Measurements from ENCODE around the gene SEC16A. TPM values are rescaled to one million over a fixed set of nuclear protein-coding genes. Genes with fewer than 3 reads are reported as not detected.

SEC16A gene
- total RNA-seq, 1 donor from 2014 or later = 89.9 TPM

DNA sequence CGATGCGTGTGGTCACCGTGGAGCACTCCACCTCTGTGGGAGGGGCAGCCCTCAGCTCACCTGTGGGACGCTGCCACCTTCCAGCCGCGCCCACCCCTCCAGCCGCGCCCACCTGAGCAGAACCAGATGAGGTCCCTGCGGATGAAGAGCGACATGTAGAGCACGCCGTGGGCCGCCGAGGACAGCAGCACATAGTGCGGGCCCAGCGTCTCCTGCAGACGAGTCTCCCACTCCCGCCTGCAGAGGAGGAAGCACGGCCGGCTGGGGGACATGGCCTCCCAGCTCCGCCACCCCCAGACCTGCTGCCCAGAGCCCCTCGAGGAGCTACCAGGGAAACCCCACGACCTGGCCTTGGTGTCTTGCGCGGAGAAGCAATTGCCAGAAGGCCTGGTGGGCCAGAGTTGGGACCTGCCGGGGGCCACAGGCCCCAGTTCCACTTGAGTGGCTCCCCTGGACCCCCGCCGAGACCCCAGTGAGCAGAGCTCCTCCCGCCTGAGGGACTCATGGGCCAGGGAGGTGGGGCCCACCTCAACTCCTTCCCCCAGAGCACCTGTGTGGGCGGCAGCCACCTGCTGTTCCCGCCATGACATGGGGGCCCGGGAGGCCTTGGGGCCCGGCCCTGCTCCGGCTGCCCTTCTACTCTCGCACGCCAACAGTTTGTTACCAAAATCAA lies 49.7 kb downstream of the SEC16A start:
- TF ChIP-seq, protein P1, sequence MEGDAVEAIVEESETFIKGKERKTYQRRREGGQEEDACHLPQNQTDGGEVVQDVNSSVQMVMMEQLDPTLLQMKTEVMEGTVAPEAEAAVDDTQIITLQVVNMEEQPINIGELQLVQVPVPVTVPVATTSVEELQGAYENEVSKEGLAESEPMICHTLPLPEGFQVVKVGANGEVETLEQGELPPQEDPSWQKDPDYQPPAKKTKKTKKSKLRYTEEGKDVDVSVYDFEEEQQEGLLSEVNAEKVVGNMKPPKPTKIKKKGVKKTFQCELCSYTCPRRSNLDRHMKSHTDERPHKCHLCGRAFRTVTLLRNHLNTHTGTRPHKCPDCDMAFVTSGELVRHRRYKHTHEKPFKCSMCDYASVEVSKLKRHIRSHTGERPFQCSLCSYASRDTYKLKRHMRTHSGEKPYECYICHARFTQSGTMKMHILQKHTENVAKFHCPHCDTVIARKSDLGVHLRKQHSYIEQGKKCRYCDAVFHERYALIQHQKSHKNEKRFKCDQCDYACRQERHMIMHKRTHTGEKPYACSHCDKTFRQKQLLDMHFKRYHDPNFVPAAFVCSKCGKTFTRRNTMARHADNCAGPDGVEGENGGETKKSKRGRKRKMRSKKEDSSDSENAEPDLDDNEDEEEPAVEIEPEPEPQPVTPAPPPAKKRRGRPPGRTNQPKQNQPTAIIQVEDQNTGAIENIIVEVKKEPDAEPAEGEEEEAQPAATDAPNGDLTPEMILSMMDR (IDR thresholded peaks at IDR 0.05; ENCODE audit: unreplicated experiment) = no peak
- Mint-ChIP-seq H3K36me3 (peaks cover 6% of the 10 kb centered on the region), H3K27me3 (ENCODE audit: low read depth) (no peaks in the 10 kb centered on the region), H3K9me3 (no peaks in the 10 kb centered on the region), H3K4me3 (no peak overlapping the region), H3K4me1 (peaks cover 18% of the 10 kb centered on the region), H3K27ac (no peak overlapping the region)
- DNase-seq (ENCODE audit: low spot score in 2 of 2, unreplicated experiment in 2 of 2) = no peak

DNA sequence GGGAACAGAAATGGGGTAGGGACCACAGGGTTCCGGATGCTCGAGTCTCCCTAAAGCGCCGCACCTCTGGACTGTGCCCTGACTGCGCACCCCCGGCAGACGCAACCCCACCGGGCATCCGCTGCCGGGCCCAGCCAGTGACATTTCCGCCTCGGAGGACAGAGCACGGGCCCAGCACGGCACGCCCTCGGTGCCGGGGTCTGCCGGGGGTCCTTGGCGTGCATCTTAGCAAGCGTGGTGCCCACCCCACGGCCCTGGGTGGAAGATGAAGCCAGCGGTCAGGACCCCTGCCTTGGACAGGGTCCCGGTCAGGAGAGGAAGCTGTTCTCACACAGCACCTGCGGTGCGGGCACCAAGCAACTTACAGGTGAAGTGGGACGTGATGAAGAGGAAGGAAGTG lies 50.2 kb downstream of the SEC16A start:
- DNase-seq (ENCODE audit: low spot score in 2 of 2, unreplicated experiment in 2 of 2) = no peak
- H3K27me3 Mint-ChIP-seq (ENCODE audit: low read depth) = no peaks in the 10 kb centered on the region
- H3K36me3 Mint-ChIP-seq = peaks cover 6% of the 10 kb centered on the region
- TF ChIP-seq, protein P1 (IDR thresholded peaks at IDR 0.05; ENCODE audit: unreplicated experiment) = no peak
- H3K4me1 Mint-ChIP-seq = peaks cover 13% of the 10 kb centered on the region
- no peak overlapping the region for H3K27ac Mint-ChIP-seq
- H3K4me3 Mint-ChIP-seq = no peak overlapping the region
- no peaks in the 10 kb centered on the region for H3K9me3 Mint-ChIP-seq

DNA sequence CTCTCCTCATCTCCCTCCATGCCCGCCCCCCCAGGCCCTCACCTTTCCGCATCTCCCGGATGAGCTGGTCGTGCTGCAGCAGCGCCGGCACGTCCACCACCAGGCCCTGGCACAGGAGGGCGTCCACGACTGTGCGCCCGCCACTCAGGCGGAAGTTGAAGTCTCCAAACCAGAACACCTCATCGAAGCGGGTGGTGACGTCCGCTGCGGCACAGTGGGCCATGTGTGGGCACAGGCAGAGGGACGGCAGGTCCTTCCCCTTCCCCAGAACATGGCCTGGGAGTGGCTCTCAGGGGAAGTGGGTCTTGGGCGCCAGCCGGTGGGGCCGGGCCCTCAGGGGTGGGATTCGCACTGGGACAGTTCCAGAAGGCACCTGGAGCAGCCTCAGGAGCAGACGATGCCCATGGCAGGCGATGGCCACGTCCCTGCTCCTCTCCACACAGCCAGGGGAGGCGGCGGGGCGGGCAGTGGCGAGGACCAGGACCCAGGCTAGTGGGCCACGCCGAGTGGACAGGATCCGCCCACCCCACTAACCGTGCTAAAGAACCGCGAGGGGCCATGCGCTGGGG lies 51.0 kb downstream of the SEC16A start:
- peaks cover 8% of the 10 kb centered on the region for H3K36me3 Mint-ChIP-seq
- peaks cover 6% of the 10 kb centered on the region for H3K4me1 Mint-ChIP-seq
- no peaks in the 10 kb centered on the region for H3K27me3 Mint-ChIP-seq (ENCODE audit: low read depth)
- TF ChIP-seq, protein P1 (IDR thresholded peaks at IDR 0.05; ENCODE audit: unreplicated experiment) = no peak
- no peak for DNase-seq (ENCODE audit: low spot score in 2 of 2, unreplicated experiment in 2 of 2)
- H3K9me3 Mint-ChIP-seq = no peaks in the 10 kb centered on the region
- H3K27ac Mint-ChIP-seq = no peak overlapping the region
- no peak overlapping the region for H3K4me3 Mint-ChIP-seq

DNA sequence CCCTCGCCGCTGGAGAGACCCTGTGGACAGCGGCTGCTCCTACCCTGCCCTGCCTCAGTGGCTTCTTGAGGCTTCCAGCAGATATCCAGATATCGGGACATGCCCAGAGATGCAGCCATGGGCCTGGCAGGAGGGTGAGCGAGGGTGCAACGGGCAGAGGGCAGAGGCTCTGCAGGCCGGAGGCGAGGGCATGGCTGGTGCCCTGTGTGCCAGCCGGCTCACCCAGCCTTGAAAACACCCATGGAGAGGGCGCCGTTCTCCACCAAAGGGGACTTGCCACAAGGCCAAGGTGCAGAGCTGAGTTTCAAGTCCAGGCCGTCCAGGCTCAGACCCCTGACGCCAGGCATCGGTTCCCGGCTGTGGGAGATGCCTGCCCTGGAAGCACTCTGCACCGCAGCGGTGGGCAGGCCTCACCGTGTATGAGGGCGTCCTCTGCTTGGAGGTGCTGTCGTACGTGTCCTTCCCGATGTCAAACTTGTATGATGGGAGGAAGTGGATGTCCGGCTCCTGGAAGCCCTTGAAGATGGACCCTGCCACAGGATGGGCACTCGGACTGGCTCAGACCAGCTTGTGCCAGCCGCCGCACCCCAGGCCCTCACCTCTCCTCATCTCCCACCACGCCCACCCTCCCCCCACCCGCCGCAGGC lies 52.1 kb downstream of the SEC16A start:
- TF ChIP-seq, protein P1 (IDR thresholded peaks at IDR 0.05; ENCODE audit: unreplicated experiment) = no peak
- no peaks in the 10 kb centered on the region for H3K9me3 Mint-ChIP-seq
- H3K4me1 Mint-ChIP-seq = no peaks in the 10 kb centered on the region
- no peaks in the 10 kb centered on the region for H3K27me3 Mint-ChIP-seq (ENCODE audit: low read depth)
- H3K4me3 Mint-ChIP-seq = no peak overlapping the region
- H3K36me3 Mint-ChIP-seq = peaks cover 7% of the 10 kb centered on the region
- no peak overlapping the region for H3K27ac Mint-ChIP-seq
- no peak for DNase-seq (ENCODE audit: low spot score in 2 of 2, unreplicated experiment in 2 of 2)

DNA sequence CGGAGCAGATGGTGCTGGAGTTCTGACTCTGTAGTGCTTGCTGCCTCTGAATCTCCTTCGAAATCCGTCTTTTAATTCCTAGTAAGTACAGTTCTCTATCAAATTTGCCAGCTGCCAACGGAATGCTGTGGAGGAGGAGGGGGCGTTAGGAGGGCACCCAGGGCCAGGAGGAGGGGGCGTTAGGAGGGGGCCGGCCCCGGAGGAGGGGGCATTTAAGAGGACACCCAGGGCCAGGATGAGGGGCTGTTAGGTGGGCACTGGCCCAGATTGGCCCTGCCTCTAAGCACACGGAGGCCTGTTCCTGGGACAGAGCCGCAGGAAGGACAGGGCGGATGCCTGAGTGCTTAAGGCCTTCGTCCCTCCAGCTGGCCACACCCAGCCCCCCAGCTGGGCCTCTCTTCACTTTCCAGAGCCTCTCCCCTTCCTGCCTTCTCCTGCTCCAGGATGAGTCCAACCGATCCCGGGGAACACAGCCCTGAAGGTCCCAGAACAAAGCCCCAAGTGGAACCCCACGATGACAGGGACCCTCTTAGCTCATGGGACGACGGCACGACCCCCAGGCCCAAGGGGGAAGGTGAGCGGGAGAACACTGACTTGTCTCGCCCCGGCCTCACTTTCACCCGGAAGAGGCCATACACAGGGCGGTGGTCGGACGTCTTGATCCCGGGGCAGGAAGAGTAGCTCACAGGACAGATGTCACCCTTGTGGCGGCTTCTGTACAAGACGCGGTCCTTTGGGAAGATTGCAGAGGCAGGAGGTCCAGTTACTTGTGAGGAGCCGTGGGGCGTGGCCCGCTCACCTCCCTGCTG lies 53.0 kb downstream of the SEC16A start:
- DNase-seq (ENCODE audit: low spot score in 2 of 2, unreplicated experiment in 2 of 2) = no peak
- peaks cover 9% of the 10 kb centered on the region for H3K36me3 Mint-ChIP-seq
- no peak overlapping the region for H3K4me3 Mint-ChIP-seq
- H3K27ac Mint-ChIP-seq = no peak overlapping the region
- TF ChIP-seq, protein P1 (IDR thresholded peaks at IDR 0.05; ENCODE audit: unreplicated experiment) = no peak
- no peaks in the 10 kb centered on the region for H3K9me3 Mint-ChIP-seq
- no peaks in the 10 kb centered on the region for H3K27me3 Mint-ChIP-seq (ENCODE audit: low read depth)
- H3K4me1 Mint-ChIP-seq = no peaks in the 10 kb centered on the region

Data from mesothelial cell of epicardium (in vitro differentiated cells).